HAP-1 (cell line): ENCODE data around the gene JOSD1.
A peak's percentile ranks its signal among the peaks of the same experiment; 100 is the strongest.
"Not testable (repeated sequence)": the region's sequence is repeated elsewhere in the genome, so short reads cannot be mapped to it uniquely, and the experiment has no call there.

Experiments
- DNase-seq, 2 experiments: peaks; one replicate each; pipeline ENCODE4 v3.0.0-alpha.2; 2016 to 2020; ENCODE audit warnings: low spot score in 2 of 2
- H3K27me3 ChIP-seq: fragments of 250-450 bp; sonication (Bioruptor Pico); 2 replicates; pipeline ENCODE4 v1.5.1; 2020; ENCODE audit warnings: low read depth, mild to moderate bottlenecking, moderate library complexity
- H3K36me3 ChIP-seq: fragments of 250-450 bp; sonication (Bioruptor Pico); replicated peaks from 2 replicates; pipeline ENCODE4 v1.5.1; 2020; ENCODE audit warnings: mild to moderate bottlenecking
- H3K4me1 ChIP-seq: fragments of 250-450 bp; sonication (Bioruptor Pico); 2 replicates; pipeline ENCODE4 v1.5.1; 2020; ENCODE audit warnings: mild to moderate bottlenecking
- H3K4me3 ChIP-seq: fragments of 250-450 bp; sonication (Bioruptor Pico); 2 replicates; pipeline ENCODE4 v1.5.1; 2020; ENCODE audit warnings: mild to moderate bottlenecking, moderate library complexity
- H3K9me3 ChIP-seq: fragments of 250-450 bp; sonication (Bioruptor Pico); 2 replicates; pipeline ENCODE4 v1.5.1; 2020; ENCODE audit warnings: mild to moderate bottlenecking, moderate library complexity
- in situ Hi-C: fragments of 300-500 bp; cut with MboI; formaldehyde crosslinking; loops from 3 replicates; pipeline ENCODE4 v1.14.3; 2020; ENCODE audit warnings: low sequenced_read_pairs, inconsistent platforms, mixed read lengths

Gene JOSD1

GRCh38 chr22:38657045-38657909 is 43.5 kb downstream of the JOSD1 start:
- Histone ChIP-seq H3K36me3 (no peaks in the 10 kb centered on the region), H3K9me3 (no peaks in the 10 kb centered on the region), H3K27me3 (no peaks in the 10 kb centered on the region), H3K4me3 (peak overlapping the region; percentile 78), H3K4me1 (peaks cover 8% of the 10 kb centered on the region)
- in situ Hi-C loops: no loop called here
- DNase-seq: peak in 1 of 2 experiments; percentile 52

GRCh38 chr22:38656256-38657044 is 44.3 kb downstream of the JOSD1 start, which contains the start of the genes CBY1 and FAM227A:
CBY1 (plus strand) TSS chr22:38656638; CDS start chr22:38668055, 11,417 bp downstream.
FAM227A (minus strand) TSS chr22:38656392; CDS start chr22:38650168, 6,224 bp downstream.
- no peaks in the 10 kb centered on the region for H3K36me3 ChIP-seq
- no peaks in the 10 kb centered on the region for H3K9me3 ChIP-seq
- in situ Hi-C loops: no loop called here
- peak within 1 kb of the TSS; percentile 78 for H3K4me3 ChIP-seq
- H3K4me1 ChIP-seq: peaks cover 8% of the 10 kb centered on the region
- no peaks in the 10 kb centered on the region for H3K27me3 ChIP-seq
- peak; percentile 96 to 97 for DNase-seq

- no peaks in the 10 kb centered on the region for H3K9me3 ChIP-seq
- H3K4me1 ChIP-seq: peaks cover 8% of the 10 kb centered on the region
- in situ Hi-C loops: no loop called here
- H3K27me3 ChIP-seq: no peaks in the 10 kb centered on the region
- H3K36me3 ChIP-seq: no peaks in the 10 kb centered on the region
- DNase-seq: no peak
- H3K4me3 ChIP-seq: peak overlapping the region; percentile 78
These were observed 45.1 kb downstream of the JOSD1 start for GRCh38 chr22:38655519-38656255.

- no peaks in the 10 kb centered on the region for H3K27me3 ChIP-seq
- in situ Hi-C loops: no loop called here
- peaks cover 8% of the 10 kb centered on the region for H3K4me1 ChIP-seq
- no peak overlapping the region for H3K4me3 ChIP-seq
- DNase-seq: no peak
- no peaks in the 10 kb centered on the region for H3K9me3 ChIP-seq
- H3K36me3 ChIP-seq: no peaks in the 10 kb centered on the region
These were observed 47.0 kb downstream of the JOSD1 start for GRCh38 chr22:38653741-38654140.

- Histone ChIP-seq H3K27me3 (no peaks in the 10 kb centered on the region), H3K36me3 (no peaks in the 10 kb centered on the region), H3K4me1 (peaks cover 8% of the 10 kb centered on the region), H3K9me3 (no peaks in the 10 kb centered on the region), H3K4me3 (no peak overlapping the region)
- in situ Hi-C loops: no loop called here
- DNase-seq: no peak
These were observed 47.9 kb downstream of the JOSD1 start for GRCh38 chr22:38652859-38653258.

GRCh38 chr22:38649841-38650522 is 50.8 kb downstream of the JOSD1 start:
- no peak for DNase-seq
- no peaks in the 10 kb centered on the region for H3K27me3 ChIP-seq
- H3K36me3 ChIP-seq: no peaks in the 10 kb centered on the region
- no peak overlapping the region for H3K4me3 ChIP-seq
- no peaks in the 10 kb centered on the region for H3K4me1 ChIP-seq
- no peaks in the 10 kb centered on the region for H3K9me3 ChIP-seq
- in situ Hi-C loops: no loop called here

- no peak for DNase-seq
- no peak overlapping the region for H3K4me3 ChIP-seq
- H3K27me3 ChIP-seq: no peaks in the 10 kb centered on the region
- no peaks in the 10 kb centered on the region for H3K9me3 ChIP-seq
- H3K4me1 ChIP-seq: no peaks in the 10 kb centered on the region
- no peaks in the 10 kb centered on the region for H3K36me3 ChIP-seq
- in situ Hi-C loops: no loop called here
These were observed 55.3 kb downstream of the JOSD1 start for GRCh38 chr22:38645430-38645829.

GRCh38 chr22:38644245-38644644 is 56.5 kb downstream of the JOSD1 start:
- H3K27me3 ChIP-seq, DNase-seq, H3K4me3 ChIP-seq, H3K9me3 ChIP-seq, in situ Hi-C loops, H3K36me3 ChIP-seq, H3K4me1 ChIP-seq: not testable (repeated sequence)

GRCh38 chr22:38641476-38642040 is 59.2 kb downstream of the JOSD1 start:
- Histone ChIP-seq H3K4me1 (no peaks in the 10 kb centered on the region), H3K36me3 (no peaks in the 10 kb centered on the region), H3K27me3 (no peaks in the 10 kb centered on the region), H3K9me3 (no peaks in the 10 kb centered on the region), H3K4me3 (no peak overlapping the region)
- DNase-seq: no peak
- in situ Hi-C loops: no loop called here

- DNase-seq: no peak
- Histone ChIP-seq H3K4me1 (no peaks in the 10 kb centered on the region), H3K27me3 (no peaks in the 10 kb centered on the region), H3K4me3 (no peak overlapping the region), H3K36me3 (no peaks in the 10 kb centered on the region; the same call in 1 of the 2 replicates), H3K9me3 (no peaks in the 10 kb centered on the region)
- in situ Hi-C loops: no loop called here
These were observed 62.0 kb downstream of the JOSD1 start for GRCh38 chr22:38638728-38639127.

- H3K9me3 ChIP-seq: no peaks in the 10 kb centered on the region
- H3K36me3 ChIP-seq: no peaks in the 10 kb centered on the region; the same call in 1 of the 2 replicates
- DNase-seq: no peak
- H3K4me3 ChIP-seq: no peak overlapping the region
- no peaks in the 10 kb centered on the region for H3K27me3 ChIP-seq
- in situ Hi-C loops: no loop called here
- H3K4me1 ChIP-seq: no peaks in the 10 kb centered on the region
These were observed 62.5 kb downstream of the JOSD1 start for GRCh38 chr22:38638216-38638615.
